Measurements from ENCODE around the gene COL4A2. TPM values are rescaled to one million over a fixed set of nuclear protein-coding genes. Genes with fewer than 3 reads are reported as not detected.
A peak's percentile ranks its signal among the peaks of the same experiment; 100 is the strongest.
"Not testable (repeated sequence)": the region's sequence is repeated elsewhere in the genome, so short reads cannot be mapped to it uniquely, and the experiment has no call there.

Gene COL4A2
- polyA plus RNA-seq, 10 donors, result 403 to 674 (median 464) TPM

GRCh38 chr13:110305001-110305400, 2.1 kb upstream of the COL4A2 start:
- no peak for DNase-seq

GRCh38 chr13:110305544-110305943, 1.5 kb upstream of the COL4A2 start:
- no peak for DNase-seq

- peak in 1 of 3 donors; percentile 77 for DNase-seq
These were observed 1.1 kb upstream of the COL4A2 start for GRCh38 chr13:110305949-110306339.

GRCh38 chr13:110306340-110306959, 634 bp upstream of the COL4A2 start:
- peak in 2 of 3 donors; percentile 66 to 85 for DNase-seq

GRCh38 chr13:110307767-110308655, 927 bp downstream of the COL4A2 start:
- DNase-seq, result peak in 2 of 3 donors; percentile 57 to 86

- peak in 1 of 3 donors; percentile 61 for DNase-seq
These were observed 1.7 kb downstream of the COL4A2 start for GRCh38 chr13:110308656-110309359.

GRCh38 chr13:110309661-110310524, 2.8 kb downstream of the COL4A2 start:
- DNase-seq, result no peak

- DNase-seq, result no peak
These were observed 3.7 kb downstream of the COL4A2 start for GRCh38 chr13:110310541-110311442.

- DNase-seq, result no peak
These were observed 4.6 kb downstream of the COL4A2 start for GRCh38 chr13:110311443-110312338.

GRCh38 chr13:110312339-110313031, 5.4 kb downstream of the COL4A2 start:
- DNase-seq, result peak in 1 of 3 donors; percentile 85

GRCh38 chr13:110313261-110313660, 6.2 kb downstream of the COL4A2 start:
- not testable (repeated sequence) for DNase-seq

GRCh38 chr13:110313733-110314132, 6.6 kb downstream of the COL4A2 start:
- DNase-seq, result not testable (repeated sequence)

- no peak for DNase-seq
These were observed 7.6 kb downstream of the COL4A2 start for GRCh38 chr13:110314516-110315245.

GRCh38 chr13:110316196-110316595, 9.1 kb downstream of the COL4A2 start:
- no peak for DNase-seq

GRCh38 chr13:110317093-110317492, 10.0 kb downstream of the COL4A2 start:
- DNase-seq, result no peak

- DNase-seq, result no peak
These were observed 10.6 kb downstream of the COL4A2 start for GRCh38 chr13:110317496-110318195.

GRCh38 chr13:110318920-110319319, 11.8 kb downstream of the COL4A2 start:
- DNase-seq, result no peak

Data from muscle of back (tissue), 11 donors.